GM21723 (cell line): Measurements from ENCODE around the gene ISLR2.

Experiments
- ATAC-seq: cut with Tn5 transposase; IDR thresholded peaks from one replicate; pipeline ENCODE4 v1.9.1; 2021; ENCODE audit warnings: mild to moderate bottlenecking, moderate library complexity; ENCODE audit not compliant: unreplicated experiment

ISLR2 gene

GRCh38 chr15:74175271-74176191, 45.1 kb downstream of the ISLR2 start:
- ATAC-seq = no peak

GRCh38 chr15:74176262-74177214, 46.2 kb downstream of the ISLR2 start:
- no peak for ATAC-seq

- no peak for ATAC-seq
Observed at GRCh38 chr15:74178326-74179100, 48.1 kb downstream of the ISLR2 start.

- ATAC-seq = no peak
Observed at GRCh38 chr15:74179101-74179841, 48.9 kb downstream of the ISLR2 start.

GRCh38 chr15:74179983-74180880, 49.8 kb downstream of the ISLR2 start:
- no peak for ATAC-seq

- ATAC-seq = no peak
Observed at GRCh38 chr15:74180881-74181602, 50.7 kb downstream of the ISLR2 start.

- no peak for ATAC-seq
Observed at GRCh38 chr15:74182131-74182530, 51.7 kb downstream of the ISLR2 start.

- no peak for ATAC-seq
Observed at GRCh38 chr15:74184582-74185091, 54.3 kb downstream of the ISLR2 start.

- no peak for ATAC-seq
Observed at GRCh38 chr15:74185710-74186348, 55.4 kb downstream of the ISLR2 start.
